GM10847 (cell line): ENCODE measurements around the gene IRF4.

Experiments used
- POLR2A ChIP-seq: IDR thresholded peaks from 2 replicates; pipeline ENCODE4 v1.6.1; 2011; ENCODE audit not compliant: insufficient read length; ENCODE audit errors: extremely low read depth

Gene IRF4

DNA sequence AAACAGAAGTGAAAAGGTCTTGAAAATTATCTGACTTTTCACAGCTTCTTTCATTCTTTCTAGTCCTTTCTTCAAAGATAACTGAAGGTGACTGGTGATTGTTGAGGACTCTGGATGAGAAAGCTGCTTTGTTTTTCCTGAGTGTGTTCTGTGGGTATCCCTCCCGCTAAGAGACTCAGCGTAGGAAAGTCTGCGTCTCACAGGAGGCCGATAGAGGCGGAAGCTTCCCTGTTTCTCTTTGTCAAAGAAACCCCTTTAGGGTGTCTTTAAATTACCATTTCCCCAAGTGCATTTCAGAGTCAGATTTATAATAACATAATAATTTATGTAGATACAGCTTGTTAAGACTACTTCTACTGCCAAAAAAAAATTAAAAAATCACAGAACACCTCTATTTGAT, 31.2 kb upstream of the IRF4 start:
- TF ChIP-seq POLR2A, result no peak

DNA sequence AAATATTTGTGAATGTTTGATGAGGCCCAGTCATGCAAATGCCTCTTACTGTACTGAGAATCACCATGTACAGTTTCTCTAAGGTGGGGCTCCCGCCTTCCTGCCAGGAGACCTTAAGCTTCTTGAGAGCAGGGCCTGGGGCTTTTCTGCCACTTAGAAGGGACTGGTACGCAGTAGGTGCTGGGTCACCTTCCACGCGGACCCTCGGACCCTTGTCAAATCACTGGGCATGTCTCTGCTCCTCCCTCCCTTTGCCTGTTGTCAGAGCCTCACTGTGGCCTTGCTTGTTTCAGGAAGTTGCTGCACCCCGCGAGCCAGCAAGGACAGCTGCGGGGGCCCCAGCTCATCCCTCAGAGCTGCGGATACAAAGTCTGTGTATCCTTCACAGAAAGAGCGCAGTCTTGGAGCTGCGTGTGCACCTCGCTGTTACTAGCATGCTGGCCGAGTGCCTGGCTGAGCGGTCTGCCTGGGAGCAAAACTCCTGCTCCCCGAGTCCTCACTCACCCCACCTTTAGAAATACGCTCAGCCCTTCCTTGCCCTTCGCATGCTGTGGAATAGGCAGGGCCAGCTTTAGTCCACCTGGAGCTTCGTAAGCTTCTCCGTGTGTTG, 30.7 kb upstream of the IRF4 start:
- TF ChIP-seq POLR2A, result no peak

DNA sequence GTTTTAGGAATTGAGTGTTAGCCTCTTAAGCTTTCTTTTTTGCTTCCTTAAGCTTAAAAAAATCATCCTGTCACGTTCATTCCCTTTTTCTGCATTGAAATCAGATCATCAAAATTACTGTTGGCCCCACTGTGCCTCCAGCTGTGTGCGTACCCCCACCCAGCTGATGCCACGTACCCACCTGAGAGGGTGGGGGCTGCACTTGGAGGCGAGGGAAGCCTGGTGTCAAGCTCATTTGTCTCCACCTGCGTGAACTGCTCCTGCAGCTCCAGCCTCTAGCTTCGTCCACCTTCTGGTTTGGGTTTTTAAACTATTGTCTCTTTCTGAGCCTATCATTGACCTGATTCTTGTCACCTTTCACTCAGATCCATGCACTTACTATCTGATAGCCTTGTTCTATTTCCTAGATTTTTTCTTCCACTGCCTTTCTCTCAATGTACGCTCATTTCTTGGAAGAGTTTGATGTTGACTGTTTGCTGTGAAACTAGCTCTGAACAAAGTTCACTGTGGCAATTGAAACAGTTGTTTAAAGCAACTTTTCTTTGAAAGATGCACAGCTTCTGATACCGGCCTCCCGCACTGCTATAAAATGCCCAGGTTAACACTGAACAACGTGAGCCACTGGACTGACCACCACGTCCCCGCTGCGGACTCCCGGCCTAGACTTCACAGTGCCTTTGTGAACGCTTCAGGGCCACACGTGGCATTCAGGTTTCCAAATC, 30.0 kb upstream of the IRF4 start:
- TF ChIP-seq POLR2A, result no peak

DNA sequence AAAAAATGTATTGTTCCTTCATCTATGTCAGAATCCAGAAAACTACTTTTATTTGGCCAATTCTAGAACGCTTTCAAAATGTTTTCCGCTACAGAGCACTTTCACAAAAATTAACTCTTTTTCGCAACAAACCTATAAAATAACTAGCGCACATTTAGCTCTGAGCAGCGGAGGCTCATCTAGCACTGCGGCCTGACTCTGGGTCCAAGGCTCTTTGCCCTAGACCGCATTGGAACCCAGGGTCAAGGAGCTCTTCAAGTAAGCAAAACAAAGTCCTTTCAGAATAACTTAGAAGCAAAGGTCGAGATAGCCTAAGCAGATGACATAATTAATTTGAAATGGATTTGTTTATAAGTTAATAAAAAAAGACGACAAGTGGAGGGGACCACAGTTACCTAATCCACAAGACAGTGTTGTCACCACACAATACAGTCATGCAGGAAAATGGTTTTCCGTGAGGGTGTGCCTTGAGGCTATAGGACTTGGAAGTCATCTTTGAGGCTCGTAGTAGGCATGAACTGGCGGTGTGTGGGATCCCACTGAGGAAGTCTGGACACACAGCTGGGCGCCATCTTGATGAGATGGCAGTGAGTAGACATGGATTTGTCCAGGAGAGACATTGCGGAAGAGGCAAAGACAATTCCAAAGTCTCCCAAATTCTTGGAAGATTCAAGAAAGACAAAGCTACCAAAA, 29.2 kb upstream of the IRF4 start:
- no peak for TF ChIP-seq POLR2A

DNA sequence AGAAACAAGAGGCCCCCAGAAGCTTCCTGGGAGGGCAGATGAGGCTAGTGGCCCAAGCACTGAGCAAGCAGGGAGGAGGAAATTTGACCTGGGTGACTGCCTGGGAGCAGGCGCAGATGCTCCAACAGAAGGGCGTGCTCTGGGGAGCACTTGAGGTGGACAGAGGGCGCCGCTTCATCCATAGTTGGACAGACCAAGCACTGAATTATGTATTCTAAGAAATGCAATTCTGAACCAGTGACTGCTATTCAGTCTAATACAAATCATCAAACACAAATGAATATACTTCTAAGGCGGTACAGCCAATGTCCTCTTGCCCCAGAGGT, 28.7 kb upstream of the IRF4 start:
- TF ChIP-seq POLR2A, result no peak

DNA sequence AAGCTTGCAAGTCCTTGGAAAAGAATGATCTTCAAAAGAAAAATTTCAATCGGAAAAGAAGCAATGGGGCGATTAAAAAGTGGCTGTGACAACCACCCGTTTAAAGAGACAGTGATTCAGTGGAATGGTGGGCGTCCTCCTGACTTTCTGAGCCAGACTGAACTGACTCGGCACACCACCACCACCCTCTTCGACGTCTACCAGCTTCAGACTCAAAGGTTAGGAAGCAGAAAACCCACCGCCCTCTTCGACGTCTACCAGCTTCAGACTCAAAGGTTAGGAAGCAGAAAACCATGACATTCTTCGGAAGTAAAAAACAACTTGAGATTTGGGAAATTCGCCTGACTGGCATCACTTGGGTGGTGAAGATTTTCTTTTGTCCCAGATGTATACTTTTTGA, 28.3 kb upstream of the IRF4 start:
- TF ChIP-seq POLR2A, result no peak

DNA sequence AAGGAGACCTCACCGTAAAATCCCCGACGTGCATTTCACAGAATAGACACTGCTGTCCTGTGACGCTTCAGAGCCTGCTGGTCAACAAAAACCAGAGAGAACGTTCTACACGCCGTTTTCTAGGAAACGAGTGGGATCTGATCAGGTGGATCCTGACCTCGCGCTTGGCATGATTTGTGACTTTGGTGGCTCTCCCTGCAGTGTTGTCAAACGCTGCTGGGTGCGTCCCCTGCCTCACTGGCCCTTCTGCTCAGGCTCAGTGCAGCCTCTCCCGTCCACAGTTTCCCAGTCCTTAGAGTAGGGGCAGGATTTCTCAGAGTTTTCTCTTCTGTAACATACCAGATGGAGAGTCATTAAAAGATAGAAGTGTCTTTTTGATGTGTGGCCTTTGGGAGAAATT, 27.6 kb upstream of the IRF4 start:
- TF ChIP-seq POLR2A, result no peak

DNA sequence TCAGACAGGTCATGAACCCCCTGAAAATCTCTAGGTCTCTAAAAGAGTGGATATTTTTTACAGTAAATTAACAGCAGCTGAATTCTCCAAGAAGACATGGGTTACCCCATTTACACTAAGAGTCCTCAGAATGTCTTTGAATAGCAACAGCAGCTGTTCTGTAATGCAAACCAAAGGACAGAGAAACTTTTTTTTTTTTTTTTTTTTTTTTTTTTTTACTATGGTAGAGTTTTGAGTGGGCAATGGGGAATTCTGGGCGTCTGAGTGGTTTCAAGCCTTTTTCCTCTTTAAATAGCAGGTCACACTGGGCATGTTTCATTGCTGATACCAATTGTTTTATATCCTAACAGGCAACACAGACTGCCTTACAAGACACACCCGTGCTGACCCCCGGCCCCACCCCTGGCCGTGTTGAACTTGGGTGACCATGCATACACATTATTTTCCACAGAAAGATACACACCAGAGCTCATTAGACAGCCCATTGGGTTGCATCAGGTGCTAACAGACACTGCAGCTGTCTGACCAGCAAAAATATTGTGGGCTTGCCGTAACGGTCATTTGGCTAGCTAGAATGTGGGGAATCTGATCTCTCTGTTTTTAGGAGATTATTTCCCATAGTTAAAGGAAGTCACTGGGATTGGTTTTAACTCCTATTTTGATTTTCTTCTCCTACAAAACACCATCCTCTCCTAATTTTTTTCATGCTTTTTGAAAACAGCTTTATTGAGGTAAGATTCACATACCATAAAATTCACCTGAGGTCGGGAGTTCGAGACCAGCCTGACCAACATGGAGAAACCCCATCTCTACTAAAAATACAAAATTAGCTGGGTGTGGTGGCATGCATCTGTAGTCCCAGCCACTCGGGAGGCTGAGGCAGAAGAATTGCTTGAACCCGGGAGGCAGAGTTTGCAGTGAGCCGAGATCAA, 26.7 kb upstream of the IRF4 start:
- TF ChIP-seq POLR2A, result no peak

DNA sequence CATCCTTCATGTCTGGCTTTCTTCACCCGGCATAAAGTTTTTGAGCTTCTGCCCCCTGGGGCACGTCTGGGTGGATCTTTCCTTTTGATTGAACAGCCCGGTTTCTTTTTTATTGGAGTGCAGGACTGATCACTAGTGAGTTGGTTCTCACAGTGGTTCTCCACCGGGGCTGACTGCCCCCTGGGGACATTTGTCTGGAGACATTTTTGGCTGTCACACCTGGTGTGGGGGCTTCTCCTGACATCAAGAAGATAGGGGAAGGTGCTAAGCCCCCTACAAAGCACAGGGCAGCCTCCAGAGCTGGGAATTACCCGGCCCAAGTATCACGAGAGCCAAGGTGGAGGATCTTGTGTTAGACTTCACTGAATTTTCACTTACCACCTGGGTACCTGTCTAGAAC, 25.7 kb upstream of the IRF4 start:
- no peak for TF ChIP-seq POLR2A

DNA sequence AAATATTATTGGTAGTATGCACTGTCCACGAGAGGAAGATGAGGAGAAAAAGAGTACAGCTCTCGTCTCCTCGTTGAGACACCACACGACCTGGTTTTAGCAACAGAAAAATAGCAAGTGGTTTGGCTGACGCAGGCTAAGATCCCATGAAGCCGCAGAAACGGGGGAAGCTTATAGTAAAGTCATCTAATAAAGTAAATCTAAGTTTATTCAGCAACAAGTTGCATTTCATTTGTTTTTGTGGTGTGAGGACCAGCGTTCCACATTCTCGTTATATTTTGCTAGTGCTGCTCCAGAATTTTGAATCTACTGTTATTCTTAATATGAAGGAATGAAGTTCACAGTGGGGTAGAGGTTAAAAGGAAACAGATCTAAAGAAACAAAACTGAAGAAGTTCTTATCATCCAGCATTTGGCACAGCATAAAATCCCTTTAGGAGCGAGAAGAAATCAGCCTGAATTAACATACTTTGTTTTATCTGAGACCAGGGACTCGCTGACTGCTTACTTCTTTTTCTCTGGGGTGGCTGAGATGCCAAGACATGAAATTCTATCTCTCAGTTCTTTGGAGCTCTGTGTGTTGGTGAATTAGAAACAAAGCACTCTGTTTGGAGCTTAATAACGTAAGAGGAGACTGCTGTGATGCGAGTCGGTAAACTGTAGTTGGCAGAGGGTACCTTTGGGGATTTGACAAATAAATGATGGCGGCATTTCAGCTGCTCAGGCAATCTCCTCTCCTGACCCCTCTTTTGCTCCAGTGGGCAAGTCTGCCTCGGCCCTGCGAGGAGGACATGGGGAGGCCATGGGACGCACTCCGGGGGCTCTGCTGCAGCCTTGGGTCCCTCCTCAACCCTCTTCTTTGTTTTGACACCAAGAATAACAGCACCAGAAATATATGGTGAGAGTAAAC, 24.9 kb upstream of the IRF4 start:
- TF ChIP-seq POLR2A, result no peak

DNA sequence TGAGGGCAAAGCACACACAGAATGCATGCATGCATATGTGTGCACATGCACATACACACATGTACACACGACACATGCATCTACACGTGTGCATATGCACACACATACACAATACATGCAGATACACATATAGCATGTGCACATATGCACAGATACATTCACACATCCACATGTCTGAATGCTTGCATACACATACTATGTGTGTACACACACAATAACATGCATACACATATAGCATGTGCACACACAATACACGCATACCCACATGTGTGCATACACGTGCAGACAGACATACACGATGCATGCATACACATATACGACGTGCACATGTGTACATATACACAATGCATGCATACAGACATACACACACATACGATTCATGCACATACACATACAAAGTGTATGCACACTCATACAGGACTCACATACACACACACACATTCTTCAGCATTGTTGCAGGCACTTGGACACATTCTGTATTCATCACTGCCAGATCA, 24.2 kb upstream of the IRF4 start:
- TF ChIP-seq POLR2A, result no peak

DNA sequence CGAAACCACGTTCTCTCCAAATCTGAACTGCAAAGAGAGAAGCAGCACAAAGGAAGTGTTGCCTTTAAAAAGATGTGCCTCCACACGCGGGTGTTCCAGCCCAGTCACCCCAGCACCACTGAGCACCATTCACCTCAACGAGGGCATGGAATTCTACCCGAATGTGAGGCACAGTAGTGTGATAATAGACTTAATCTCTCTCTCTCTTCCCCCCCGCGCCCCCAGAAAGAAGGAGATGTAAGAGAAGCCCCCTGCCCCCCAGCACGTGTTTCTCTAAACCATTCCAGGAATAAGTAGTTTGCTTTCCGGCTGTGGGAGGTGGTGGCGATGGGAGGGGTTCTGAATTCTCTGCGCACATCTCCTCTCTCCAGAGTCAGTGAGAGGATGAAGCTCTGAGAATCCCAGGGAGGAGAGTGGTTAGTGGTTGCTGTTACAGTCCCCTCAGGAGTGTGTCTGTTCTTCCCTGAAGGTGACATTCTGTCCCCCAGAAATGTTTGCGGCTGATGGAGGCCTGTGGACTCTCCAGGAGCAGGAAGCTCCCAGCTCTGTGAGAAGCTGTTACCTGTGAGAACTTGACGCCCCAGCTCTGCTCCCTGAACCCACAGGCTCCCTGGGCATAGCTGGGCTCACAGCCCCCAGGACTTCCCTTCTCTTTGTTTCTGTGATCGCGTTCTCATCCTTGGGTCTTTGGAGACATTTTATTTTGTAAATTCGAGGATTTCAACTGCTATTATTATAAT, 23.5 kb upstream of the IRF4 start:
- TF ChIP-seq POLR2A, result no peak

DNA sequence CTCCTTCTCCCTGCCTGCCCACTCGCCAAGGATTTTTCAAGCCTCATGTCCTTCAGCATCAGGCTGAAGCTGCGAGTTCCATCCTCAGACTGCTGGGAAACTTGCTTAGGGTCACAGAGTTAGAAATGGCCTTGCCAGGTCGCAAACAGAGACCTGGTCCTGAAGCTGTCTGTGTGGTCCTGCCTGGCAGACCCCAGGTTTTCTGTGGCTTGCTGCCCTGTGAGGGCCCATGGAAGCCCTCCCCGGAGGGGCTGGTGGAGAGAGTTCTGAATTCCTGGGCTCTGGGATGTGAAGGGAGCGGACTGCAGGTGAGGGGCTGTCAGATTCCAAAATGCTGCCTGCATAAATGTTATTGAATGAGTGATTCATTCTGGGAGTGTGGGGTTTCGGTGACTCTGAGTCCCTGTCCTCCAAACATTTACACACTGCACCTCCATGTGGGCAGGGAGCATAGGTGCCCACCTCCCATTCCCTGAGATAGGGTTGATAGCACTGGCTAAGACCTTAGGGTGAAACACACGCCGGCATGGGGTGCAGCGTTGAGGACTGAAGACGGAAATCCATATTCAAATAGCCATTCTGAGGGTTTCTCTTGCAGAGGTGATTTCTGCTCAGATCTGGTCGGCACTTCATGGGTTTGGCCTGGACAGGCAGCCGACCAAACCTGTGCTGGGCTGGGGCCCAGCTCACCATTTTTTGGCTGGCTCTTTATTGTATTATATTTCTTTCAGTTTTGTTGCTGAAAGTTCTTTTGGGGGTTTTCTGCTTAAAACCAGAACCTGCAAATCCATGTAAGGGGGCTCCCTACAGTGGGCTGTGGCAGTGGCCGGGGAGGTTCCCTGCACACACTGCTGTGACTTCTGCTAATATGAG, 21.8 kb upstream of the IRF4 start:
- TF ChIP-seq POLR2A, result no peak
